HL-60 (cell line): Measurements from ENCODE around the gene PFKFB1.

ENCODE experiments used
- DNase-seq, 2 experiments: peaks; one replicate each; pipeline ENCODE4 v3.0.0-alpha.2; 2010 to 2020; ENCODE audit warnings: low read depth in 1 of 2, low spot score in 1 of 2
- H3K27ac ChIP-seq: fragments of 250-450 bp; sonication (Bioruptor Pico); replicated peaks from 2 replicates; pipeline ENCODE4 v1.5.1; 2020; ENCODE audit warnings: mild to moderate bottlenecking, moderate library complexity
- H3K27me3 ChIP-seq: fragments of 250-450 bp; sonication (Bioruptor Pico); 2 replicates; pipeline ENCODE4 v1.5.1; 2021; ENCODE audit warnings: mild to moderate bottlenecking, moderate library complexity; ENCODE audit not compliant: insufficient read depth, poor library complexity, severe bottlenecking
- H3K4me3 ChIP-seq: replicated peaks from 2 replicates; pipeline ENCODE4 v1.5.1; 2011; ENCODE audit warnings: mild to moderate bottlenecking, control low read depth, low read length; ENCODE audit not compliant: insufficient read depth
- CTCF ChIP-seq: IDR thresholded peaks from one replicate; pipeline ENCODE4 v1.5.1; 2011; ENCODE audit warnings: low read length, control low read depth, inconsistent platforms; ENCODE audit not compliant: insufficient read depth
- GABPA ChIP-seq: IDR thresholded peaks from 2 replicates; pipeline ENCODE4 v1.6.1; 2012; ENCODE audit warnings: low read depth
- POLR2AphosphoS5 ChIP-seq: IDR thresholded peaks from 2 replicates; pipeline ENCODE4 v1.6.1; 2012; ENCODE audit warnings: low read depth
- REST ChIP-seq: IDR thresholded peaks from 2 replicates; pipeline ENCODE4 v1.6.1; 2012; ENCODE audit warnings: low read depth; ENCODE audit not compliant: insufficient replicate concordance
- SPI1 ChIP-seq: IDR thresholded peaks from 2 replicates; pipeline ENCODE4 v1.6.1; 2012; ENCODE audit warnings: low read depth, mild to moderate bottlenecking, borderline replicate concordance

Gene PFKFB1

GRCh38 chrX:54980334-54980733, 13.7 kb downstream of the PFKFB1 start:
- H3K4me3 ChIP-seq: no peak overlapping the region
- no peak for DNase-seq
- no peak overlapping the region for H3K27ac ChIP-seq
- no peaks in the 10 kb centered on the region for H3K27me3 ChIP-seq
- TF ChIP-seq SPI1 (no peak), GABPA (no peak), CTCF (no peak), POLR2AphosphoS5 (no peak), REST (no peak)

DNA sequence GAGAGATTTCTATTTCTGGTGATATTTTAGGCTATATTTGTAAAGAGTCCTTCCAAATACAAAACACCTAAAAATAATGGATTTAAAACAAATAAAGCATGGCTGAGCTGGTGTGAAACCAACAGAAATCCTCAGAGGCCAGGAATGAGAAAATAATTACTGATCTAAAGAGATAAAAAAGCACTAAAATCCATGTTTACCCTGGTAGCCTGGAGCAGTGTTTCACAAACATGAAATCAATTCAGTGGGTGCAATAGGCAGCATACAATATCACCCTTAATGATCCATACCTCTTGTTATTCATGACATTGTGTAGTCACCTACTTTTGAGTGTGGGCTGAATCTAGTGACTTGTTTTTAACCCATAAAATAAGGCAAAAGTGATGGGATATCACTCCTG, 14.6 kb downstream of the PFKFB1 start:
- Histone ChIP-seq H3K4me3 (no peak overlapping the region), H3K27ac (no peak overlapping the region), H3K27me3 (no peaks in the 10 kb centered on the region)
- no peak for DNase-seq
- no peak for TF ChIP-seq POLR2AphosphoS5
- TF ChIP-seq CTCF: no peak
- TF ChIP-seq GABPA: no peak
- TF ChIP-seq REST: no peak
- no peak for TF ChIP-seq SPI1

DNA sequence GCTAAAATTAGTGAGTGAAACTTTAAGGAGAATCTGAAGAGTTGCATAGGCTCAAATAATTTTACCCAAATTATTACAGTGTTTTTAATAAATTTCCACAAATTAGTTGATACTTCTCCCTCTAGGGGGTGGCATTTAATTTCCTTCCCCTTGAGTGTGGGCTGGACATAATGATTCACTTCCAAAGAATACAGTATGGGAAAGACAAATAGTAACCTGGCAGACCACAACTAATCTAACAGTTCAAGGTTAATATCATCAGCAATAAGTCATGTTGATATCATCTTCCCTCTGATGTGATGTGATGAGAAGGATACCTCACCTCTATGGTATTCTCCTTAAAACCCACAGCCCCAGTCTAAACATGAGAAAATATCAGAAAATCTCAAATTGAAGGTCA, 15.5 kb downstream of the PFKFB1 start:
- Histone ChIP-seq H3K27ac (no peak overlapping the region), H3K4me3 (no peak overlapping the region), H3K27me3 (no peaks in the 10 kb centered on the region)
- TF ChIP-seq SPI1 (no peak), POLR2AphosphoS5 (no peak), CTCF (no peak), REST (no peak), GABPA (no peak)
- no peak for DNase-seq
